NCI-H524 (cell line): ENCODE measurements around the gene RYR3.

ENCODE experiments used
- DNase-seq, 2 experiments: peaks; one replicate each; lab custom pipeline; 2025; lab: John Stamatoyannopoulos, UW

The RYR3 gene

DNA sequence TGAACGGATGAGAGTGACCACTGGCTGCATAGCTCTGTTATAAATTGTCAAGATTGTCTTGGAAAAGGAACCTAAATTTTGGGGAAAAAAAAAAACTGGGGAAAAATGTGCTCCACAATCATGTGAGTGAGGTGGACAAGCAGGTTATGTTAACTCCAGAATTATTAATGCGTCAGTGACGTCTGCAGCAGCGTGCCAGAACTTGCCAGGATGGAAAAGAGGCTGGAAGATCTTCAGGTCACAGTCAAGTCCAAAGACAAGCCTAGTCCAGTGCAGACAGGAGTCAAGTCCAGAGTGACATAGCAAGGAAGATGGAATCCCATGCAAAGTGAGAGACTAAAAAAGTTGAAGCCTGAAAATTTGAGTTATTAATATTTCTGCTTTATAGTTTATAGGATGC lies 140.6 kb downstream of the RYR3 start:
- no peak for DNase-seq

DNA sequence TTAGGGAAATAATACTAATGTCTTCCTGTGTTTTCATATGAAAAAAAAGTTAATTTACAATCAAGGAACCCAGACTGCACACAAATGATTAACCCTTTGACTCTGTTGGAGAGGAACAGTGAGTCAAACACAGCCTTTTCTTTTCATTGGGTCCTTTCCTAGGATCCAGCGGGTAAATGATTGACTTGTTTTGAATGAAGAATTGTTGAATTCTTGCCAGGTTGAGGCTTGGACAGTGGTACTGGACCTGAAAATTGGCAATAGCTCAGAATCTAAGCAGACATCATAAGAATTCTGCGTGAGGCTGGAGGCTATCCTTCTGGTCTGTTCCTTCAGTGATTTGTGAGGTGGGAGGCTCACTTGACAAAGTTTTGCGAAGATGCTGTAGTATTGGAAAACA lies 143.0 kb downstream of the RYR3 start:
- DNase-seq, result no peak

DNA sequence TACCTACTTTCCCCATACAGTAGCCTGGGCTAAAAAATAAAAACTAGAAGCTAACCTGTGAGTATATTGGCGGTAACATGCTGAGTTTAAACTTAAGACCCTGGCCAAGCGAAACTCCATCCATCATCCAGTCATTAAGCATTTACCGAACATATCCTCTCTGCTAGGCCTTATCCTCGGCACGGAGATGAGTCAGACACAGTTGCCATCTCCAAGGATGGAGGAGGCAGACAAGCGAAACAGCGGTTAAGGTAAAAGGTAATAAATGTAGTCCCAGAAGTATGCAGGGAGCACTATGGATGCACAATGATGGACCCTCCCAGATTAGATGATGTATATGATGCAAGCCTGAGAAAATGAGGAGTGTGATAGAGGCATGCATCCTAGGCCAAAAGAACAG lies 143.6 kb downstream of the RYR3 start:
- DNase-seq, result no peak

DNA sequence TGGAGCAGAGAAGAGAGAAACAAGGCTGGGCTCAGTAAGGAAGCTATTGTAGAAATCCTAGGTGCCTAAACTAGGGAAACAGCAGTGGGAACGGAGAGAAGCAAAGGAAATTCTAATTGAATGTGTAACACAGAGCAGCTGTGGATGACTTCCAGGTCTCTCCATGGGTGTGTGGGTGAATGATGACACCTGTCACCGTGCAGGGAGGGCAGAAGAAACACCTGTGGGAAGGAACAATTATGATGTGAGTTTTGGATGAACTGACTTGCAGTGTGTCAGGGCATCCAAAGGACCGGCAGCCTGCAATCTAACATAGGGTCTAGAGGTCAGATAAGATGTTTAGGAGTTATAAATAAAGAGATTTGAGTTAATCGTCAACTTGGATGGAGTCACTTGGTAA lies 144.2 kb downstream of the RYR3 start:
- no peak for DNase-seq

DNA sequence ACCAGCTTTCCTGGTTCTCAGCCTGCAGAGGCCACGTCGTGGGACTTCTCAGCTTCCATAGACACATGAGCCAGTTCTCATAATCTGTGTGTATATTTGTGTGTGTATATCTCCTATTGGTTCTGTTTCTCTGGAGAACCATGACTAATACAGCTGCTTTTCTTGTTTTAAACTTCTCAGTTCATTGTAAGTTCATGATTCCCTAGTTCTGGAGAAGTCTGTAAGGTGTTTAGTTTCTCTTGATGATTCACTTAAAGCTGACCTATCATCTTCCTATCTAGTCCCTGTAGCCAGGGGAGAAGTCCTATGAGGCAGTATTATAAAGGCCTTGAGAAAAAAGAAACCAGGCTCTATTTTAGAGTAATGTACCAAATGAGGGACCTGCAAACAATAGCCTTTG lies 147.7 kb downstream of the RYR3 start:
- DNase-seq, result no peak

DNA sequence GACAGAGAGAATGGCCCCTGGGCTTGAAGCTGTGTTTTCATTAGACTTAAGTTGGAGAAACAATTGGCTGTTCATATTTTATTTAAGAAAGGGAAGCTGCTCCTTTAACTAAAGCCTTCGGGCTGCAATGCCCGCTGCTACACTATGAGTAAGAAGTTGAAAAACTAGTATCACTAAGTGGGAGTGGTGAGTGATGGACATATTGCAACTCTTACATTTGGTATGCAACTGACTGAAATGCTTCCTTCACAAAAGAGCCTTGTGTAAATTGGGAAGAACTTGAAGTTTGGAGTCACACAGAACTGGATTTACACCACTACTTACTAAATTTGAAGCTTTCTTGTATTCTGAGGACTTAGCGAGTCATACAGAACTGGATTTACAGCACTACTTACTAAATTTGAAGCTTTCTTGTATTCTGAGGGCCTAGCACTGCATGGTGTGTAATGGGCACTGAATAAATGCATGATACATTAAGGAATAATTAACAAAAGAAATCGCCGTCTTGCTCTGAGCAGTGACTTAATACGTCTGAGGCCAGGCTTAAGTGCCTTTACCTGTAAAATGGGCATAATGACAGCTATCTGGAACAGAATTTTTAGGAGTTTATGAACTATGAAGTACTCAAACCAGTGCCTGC lies 149.5 kb downstream of the RYR3 start:
- DNase-seq, result no peak

DNA sequence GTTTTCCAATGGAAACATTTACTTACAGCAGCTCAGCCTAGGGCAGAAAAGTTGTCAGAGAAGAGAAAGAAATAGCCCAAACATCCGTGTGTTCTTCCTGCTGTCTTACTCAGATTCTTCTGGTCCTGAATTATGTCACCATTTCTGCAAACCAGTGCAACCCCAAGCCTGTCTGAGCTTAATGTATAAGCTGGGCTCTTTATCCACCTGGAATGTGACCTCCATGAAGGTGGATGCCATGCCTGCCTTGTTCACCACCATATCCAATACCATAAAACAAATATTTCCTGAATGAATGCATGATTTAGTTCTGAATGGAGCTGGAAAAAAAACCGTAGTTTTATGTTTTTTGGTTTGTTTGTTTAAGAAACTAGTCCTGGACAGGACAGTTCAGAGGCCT lies 150.9 kb downstream of the RYR3 start:
- DNase-seq, result no peak

DNA sequence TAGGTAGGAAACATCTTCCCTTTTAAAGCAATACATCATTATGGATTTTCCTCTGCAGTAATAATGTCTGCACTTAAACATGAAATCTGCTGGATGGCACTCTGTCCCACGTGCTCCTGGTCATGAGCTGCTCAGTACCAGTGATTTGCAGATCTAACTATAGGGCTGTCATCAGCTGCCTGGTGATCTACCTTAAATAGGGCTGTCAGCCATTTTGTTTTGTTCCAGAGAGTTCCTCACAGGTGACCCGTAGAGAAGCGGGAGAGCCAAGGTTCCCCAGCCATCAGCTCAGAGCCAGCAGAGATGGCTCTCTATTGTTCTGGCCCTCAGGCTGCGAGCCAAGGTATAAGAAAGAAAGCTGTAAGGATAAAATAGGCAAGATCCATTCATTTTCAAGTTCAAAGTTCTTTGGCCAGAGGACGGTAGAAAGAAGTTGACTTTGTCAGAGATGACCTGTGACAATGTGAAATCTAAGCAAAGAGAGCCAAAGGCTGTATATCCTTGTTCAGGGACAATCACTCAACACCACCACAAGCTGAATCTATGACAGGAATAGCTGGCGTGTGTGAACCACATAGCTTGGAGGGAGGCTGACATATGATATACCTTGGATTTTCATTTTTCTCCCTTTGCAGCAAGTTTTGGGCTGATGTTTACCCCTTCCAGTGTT lies 156.5 kb downstream of the RYR3 start:
- DNase-seq, result peak in 1 of 2 experiments; percentile 11

DNA sequence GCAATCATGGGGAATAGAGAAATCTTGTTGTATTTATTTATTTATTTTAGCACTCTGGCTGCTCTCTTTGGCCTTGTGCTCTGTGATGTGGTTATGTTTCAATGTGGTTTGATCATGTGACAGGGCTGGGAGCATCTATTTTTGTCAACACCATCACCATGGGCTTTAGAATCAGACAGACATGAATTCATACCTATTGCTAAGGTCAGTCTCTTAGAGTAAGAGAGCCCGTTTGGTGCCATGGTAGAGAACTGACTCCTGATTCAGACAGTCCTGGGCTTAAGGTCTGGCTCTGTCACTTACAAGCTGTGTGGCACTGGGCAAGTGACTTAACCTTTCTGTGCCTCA lies 157.0 kb downstream of the RYR3 start:
- DNase-seq, result no peak

DNA sequence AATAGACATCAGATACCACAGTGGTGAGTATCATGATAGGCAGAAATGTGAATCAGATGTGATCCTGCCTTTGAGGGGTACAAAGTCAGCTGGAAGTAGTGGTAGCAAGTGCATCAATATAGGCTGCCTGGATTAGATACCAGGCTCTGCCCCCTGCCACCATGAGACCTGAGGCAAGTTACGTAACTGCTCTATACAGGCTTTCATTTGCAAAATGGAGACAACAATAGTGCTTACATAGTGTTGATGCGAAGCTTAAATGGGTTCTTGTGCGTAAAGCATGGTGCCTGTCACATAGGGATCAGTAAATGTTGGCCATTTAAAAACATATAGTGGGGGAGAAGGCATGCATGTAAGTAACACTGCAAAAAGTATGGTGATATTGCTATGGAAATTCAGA lies 158.0 kb downstream of the RYR3 start:
- no peak for DNase-seq

DNA sequence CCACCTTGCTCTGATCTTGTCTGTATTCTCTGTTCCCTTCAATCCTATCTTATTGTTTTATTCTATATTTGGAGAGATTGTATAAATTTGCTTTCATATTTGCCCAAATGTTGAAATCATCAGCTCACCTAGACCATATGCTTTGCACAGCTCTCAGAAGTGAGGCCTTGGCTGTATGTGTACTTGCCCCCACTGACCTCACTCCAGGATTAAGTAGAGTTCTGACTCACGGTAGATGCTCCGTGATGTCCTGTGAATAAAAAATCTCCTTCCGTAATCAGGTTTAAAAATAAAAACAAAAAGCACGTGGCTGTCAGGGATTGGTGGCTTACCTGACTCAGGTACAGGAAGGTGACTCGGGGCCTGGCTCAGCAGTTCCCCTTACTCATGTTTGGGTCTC lies 162.2 kb downstream of the RYR3 start:
- DNase-seq, result no peak

DNA sequence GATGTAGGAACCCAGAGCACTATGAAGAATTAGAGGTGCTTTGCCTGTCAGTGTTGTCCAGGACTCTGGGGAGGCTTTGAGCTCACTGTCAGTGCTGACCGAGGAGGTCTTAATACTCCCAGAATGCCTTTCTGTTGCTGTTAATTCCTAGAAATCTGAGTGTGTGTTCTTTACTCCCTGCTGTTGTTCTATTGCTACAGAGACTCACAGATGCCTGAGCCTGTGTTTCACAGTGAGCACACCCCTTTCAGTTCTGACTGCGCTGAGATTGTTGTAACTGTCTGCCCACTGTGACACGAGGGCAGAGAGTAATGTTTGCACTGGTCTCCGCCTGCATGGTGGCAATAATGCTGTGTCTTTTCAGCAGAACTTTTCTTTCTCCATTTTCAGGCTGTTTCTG lies 162.9 kb downstream of the RYR3 start:
- no peak for DNase-seq

DNA sequence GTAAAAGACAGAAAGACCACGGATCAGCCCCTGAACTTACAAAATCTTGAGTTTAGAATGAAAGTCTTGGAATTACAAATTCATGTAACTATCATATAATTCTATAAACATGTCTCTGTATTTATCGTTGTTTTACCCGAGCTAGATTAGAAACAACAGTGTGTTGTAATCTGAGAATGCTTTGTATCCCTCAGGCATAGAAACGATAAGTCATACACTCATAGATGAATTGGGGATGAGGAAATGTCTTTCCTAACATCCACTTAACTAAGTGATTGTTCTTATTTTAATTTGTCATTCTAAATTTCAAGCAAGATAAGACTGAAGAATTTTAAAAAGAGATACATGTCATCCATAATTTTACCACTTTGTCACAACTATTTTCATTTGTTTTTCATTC lies 165.3 kb downstream of the RYR3 start:
- DNase-seq, result no peak

DNA sequence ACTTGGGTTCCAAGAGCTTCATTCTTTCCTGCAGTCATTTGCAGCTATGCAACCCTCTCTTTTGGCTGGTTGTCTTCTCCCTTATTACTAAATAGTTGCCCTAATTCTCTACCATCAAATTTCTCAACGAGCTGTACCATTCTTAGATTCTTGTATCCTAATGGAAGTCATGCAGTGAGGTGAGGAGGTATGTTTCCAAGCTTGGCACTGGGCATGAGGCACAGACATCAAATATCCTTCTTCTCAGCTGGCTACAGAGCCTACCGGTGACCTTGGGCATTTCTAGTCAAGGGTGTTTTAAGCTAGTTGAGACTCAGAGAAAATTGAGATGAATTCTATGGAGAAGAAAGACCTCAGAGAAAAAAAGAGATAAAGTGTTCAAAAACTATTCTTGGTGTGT lies 166.1 kb downstream of the RYR3 start:
- no peak for DNase-seq

DNA sequence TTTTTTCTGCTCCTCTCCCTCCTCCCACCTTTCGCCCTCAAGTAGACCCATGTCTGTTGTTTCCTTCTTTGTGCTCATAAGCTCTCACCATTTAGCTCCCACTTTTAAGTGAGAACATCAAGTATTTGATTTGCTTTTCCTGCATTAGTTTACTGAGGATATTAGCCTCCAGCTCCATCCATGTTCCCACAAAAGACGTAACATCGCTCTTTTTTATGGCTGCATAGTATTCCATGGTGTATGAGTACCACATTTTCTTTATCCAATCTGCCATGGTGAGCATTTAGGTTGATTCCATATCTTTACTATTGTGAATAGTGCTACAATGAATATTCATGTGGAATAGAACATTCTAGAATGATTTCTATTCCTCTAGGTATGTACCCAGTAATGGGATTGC lies 178.6 kb downstream of the RYR3 start:
- DNase-seq, result no peak

DNA sequence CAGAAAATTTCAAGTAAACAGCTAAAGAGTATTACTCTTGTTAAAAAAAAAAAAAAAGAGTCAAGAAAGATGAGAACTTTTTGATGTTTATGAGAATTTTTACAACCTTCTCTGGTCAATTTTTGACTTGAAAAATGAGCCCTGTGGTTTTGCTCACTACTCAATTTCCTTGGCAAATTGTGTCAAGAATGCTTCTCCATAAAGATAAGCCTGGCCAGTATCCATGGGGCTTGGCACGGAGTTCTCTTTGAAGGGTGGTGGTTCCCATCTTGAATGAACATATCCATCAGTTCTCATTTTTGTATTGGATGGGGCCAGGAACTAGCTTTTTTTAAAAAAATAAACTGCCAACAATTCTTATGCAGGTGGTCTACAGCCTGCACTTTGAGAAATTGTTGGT lies 179.9 kb downstream of the RYR3 start:
- no peak for DNase-seq

DNA sequence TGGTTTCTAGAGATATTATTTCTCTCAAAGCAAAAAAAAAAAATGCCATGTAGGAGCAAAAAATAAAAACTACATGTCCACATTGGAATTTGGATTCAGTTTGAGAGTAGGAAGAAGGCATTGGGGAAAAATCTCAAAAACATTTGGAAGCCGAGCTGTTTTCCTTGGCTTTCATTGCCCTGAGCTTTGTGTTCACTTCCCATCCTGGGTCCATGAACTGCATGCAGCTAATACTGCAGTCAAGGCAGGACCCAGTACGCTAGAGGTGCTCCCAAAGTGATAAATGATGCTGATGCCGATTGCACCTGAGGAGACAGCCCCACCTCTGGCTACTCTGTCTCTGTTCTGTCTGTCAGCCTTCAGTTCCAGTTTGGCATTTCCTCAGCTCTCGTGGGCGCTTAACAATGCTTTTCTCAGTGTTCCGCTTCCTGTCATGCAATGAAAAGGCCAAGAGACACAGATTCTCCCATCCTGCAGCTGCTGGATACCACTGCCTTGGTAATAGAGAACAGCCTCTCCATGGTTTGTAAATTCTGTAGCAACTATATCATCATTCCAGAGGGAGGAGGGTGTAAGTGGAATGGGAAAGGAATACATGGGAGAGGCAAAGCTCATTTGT lies 181.8 kb downstream of the RYR3 start:
- DNase-seq, result no peak

DNA sequence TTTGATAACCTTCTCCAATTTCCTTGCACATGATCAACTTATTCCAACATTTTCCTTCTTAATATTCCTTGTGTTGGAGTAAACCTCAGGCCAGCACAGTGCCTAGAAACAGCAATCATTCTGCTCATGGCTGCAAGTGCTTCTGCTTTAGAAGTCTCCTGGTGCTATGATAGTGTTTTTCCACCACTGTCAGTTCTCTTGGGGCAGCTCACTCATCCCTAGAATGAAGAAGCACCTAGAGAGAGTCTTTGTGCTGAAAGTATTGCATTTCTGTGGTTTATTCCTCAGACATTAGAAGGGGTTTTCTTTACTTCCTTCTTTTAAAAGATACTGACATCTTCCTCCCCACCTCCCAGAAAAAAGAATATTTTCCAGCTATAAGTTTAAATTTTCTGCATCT lies 183.5 kb downstream of the RYR3 start:
- DNase-seq, result no peak

DNA sequence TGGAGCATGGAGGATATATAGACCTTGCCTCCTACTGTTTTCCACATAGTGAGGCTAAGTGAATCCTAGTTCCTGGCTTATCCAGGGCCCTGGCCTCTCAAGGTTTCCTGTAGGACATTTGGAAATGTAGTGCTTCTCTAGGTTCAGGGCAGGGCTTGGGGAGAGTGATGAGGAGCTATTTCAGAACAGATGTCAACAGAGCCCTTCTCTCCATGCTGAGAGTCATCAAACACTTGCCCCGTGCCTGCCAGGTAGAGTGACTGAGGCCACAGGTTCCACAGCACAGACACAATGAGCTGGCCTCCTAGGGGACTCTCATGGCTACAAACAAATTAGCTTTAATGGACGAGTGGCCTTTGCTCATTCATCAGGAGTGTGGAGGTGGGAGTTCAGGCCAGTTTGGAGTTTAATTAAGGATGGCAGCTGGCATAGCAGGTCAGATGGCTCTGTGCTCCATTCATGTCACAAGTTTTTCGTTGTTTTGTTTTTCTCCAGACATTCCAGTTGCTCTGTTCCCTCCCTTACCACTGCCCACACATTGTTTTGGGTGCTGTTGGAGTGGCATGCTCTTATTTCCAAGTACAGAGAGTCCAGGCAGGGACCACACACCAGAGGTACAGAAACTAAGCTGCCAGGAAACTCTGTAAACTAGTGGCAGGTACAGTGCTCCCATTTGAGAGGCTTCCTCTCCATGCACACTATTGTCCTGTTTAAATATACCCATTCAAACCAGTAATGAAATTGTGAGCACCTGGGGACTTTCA lies 189.8 kb downstream of the RYR3 start:
- DNase-seq, result no peak

DNA sequence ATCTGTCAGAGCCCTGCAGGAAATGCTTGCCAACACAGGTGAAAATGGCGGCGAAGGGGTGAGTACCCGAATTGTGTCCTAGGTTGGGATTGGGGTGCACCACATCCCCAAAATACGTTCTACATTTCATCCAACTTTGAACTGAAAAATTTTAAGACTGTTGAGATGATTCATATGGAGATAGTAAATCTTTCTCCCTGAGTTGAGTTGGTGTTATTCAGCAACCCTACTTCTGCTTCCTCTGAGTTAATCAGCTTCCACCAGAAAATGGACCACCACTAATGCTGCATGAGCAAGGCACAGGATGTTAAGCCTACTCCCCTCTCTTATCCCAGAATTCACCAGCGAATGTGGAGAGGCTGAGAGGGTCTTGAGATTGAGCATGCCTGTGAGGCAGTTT lies 192.9 kb downstream of the RYR3 start:
- DNase-seq, result no peak

DNA sequence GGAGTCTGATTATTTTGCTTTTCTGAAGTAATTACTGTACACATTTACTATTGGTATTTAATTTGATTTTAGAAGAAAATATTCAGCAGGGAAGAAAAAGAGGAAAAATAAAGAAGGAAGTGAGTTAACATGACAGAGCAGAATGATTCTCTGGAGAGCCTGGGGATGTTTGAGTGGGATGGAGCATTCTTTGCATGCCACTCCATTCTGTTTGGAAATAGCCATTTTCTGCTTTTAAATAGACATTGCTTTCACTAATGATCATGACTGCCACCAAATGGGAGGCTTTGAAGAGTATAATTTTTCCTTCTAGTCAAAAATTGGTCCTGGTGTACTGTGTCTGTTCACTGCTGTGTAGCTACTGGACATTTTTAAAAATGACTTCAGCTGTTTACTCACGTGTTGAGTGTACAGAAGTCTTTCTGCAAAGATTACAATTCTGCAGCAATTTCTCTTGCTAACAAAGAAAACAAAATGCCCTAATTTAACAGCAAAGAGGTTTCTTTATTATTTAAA lies 196.1 kb downstream of the RYR3 start:
- DNase-seq, result no peak

DNA sequence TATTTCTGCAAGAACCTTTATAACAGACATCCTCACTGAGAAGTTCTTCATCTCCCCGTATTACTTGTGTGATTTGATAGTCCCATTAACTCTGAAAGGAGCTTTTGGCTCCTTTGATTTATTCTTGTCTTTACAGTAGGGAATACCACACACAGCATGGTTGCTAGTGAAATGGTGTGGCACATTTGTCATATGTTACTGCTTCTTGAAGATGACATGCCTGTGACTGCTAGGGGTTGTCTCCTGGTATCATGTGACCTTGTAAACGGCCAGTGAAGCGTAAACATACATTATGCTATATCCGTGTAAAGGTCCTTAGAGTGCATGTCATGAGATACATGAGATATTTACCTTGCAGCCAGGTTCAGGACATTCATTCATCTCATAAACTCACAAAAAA lies 197.9 kb downstream of the RYR3 start:
- DNase-seq, result peak in 1 of 2 experiments; percentile 60

DNA sequence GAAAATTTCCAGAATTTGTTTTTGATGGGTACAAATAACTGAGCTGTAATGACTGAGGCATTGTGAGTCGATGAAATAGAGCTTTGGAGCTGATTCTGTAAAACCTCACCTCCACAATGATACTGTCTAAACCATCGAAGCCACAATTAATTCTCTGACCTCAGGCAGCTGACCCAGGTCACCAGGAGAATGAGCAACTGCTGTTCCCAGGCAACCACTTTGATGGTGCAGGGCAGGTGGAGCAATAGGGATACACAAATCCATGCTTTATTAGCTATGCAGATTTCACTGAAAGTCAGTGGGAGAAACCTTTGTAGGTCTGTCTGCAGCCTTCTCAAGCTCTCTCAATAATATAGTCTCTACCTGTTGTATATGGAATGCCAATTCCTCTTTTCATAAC lies 204.4 kb downstream of the RYR3 start:
- DNase-seq, result no peak
